Keratinocyte (primary cell): Measurements from ENCODE around the gene NES. TPM values are rescaled to one million over a fixed set of nuclear protein-coding genes. Genes with fewer than 3 reads are reported as not detected.
A peak's percentile ranks its signal among the peaks of the same experiment; 100 is the strongest.

Source experiments
- DNase-seq: peaks from one replicate; pipeline ENCODE4 v3.0.0-alpha.2; 2011; ENCODE audit warnings: low read depth, missing footprints, low spot score
- FAIRE-seq: peaks from 2 replicates; lab custom pipeline; 2011; peaks lifted over from hg19 to GRCh38; lab: Jason Lieb, UNC
- H2AFZ ChIP-seq: 2 replicates; pipeline ENCODE4 v1.6.0; 2012; ENCODE audit warnings: low read length, control low read depth, inconsistent platforms; ENCODE audit not compliant: control insufficient read depth
- H3K27ac ChIP-seq: 2 replicates; pipeline ENCODE4 v1.5.1; 2011; ENCODE audit warnings: low read length; ENCODE audit not compliant: control insufficient read depth, insufficient read depth
- H3K27me3 ChIP-seq: 3 replicates; pipeline ENCODE4 v1.6.0; 2011; ENCODE audit warnings: low read length; ENCODE audit not compliant: control insufficient read depth, insufficient read depth; ENCODE audit errors: extremely low read depth
- H3K36me3 ChIP-seq, 2 experiments: 2 replicates in 1 of 2; 3 replicates in 1 of 2; pipeline ENCODE4 v1.5.1; 2011; ENCODE audit warnings: low read length in 2 of 2, mild to moderate bottlenecking in 1 of 2; ENCODE audit not compliant: control insufficient read depth in 2 of 2, insufficient read depth in 2 of 2; ENCODE audit errors: extremely low read depth in 1 of 2
- H3K4me1 ChIP-seq: 3 replicates; pipeline ENCODE4 v1.5.1; 2011; ENCODE audit warnings: low read length; ENCODE audit not compliant: control insufficient read depth, insufficient read depth; ENCODE audit errors: extremely low read depth
- H3K4me2 ChIP-seq: 3 replicates; pipeline ENCODE4 v1.6.0; 2011; ENCODE audit warnings: low read depth, low read length; ENCODE audit not compliant: control insufficient read depth, insufficient read depth; ENCODE audit errors: extremely low read depth
- H3K4me3 ChIP-seq, 3 experiments: fragments of 200-600 bp in 1 of 3; sonication (generic) in 1 of 3; 2 replicates in 2 of 3; 3 replicates in 1 of 3; pipeline ENCODE4 v1.5.1; 2011 to 2016; ENCODE audit warnings: low read length in 3 of 3, mild to moderate bottlenecking in 3 of 3, control low read depth in 2 of 3, inconsistent platforms in 1 of 3, low read depth in 1 of 3, mixed read lengths in 1 of 3, mixed run types in 1 of 3, moderate library complexity in 1 of 3; ENCODE audit not compliant: control insufficient read depth in 2 of 3, insufficient read depth in 2 of 3; ENCODE audit errors: extremely low read depth in 1 of 3
- H3K79me2 ChIP-seq: 2 replicates; pipeline ENCODE4 v1.6.0; 2012; ENCODE audit warnings: low read length; ENCODE audit not compliant: control insufficient read depth, insufficient read depth
- H3K9ac ChIP-seq: 3 replicates; pipeline ENCODE4 v1.6.0; 2011; ENCODE audit warnings: low read length; ENCODE audit not compliant: control insufficient read depth, insufficient read depth; ENCODE audit errors: extremely low read depth
- H3K9me1 ChIP-seq: 3 replicates; pipeline ENCODE4 v1.6.0; 2011; ENCODE audit warnings: low read length; ENCODE audit not compliant: control insufficient read depth, insufficient read depth; ENCODE audit errors: extremely low read depth
- H3K9me3 ChIP-seq: 2 replicates; pipeline ENCODE4 v1.5.1; 2012; ENCODE audit warnings: low read depth, low read length; ENCODE audit not compliant: control insufficient read depth
- H4K20me1 ChIP-seq: 3 replicates; pipeline ENCODE4 v1.6.0; 2011; ENCODE audit warnings: low read length; ENCODE audit not compliant: control insufficient read depth, insufficient read depth; ENCODE audit errors: extremely low read depth
- EZH2 ChIP-seq: IDR thresholded peaks from one replicate; pipeline ENCODE4 v1.6.1; 2012; ENCODE audit warnings: inconsistent platforms, mild to moderate bottlenecking, low read length, moderate library complexity
- dilution Hi-C: fragments of 300-500 bp; cut with MboI; formaldehyde crosslinking; loops from one replicate; pipeline ENCODE4 v1.7.0; 2020; ENCODE audit warnings: low sequenced_read_pairs; ENCODE audit not compliant: extremely low pct_ligation_motif_present
- polyA plus RNA-seq, 5 experiments: library from polyadenylated mRNA; depleted of rRNA in 3 of 5; stranded (reverse) in 3 of 5; stranded (forward) in 1 of 5; unstranded in 1 of 5; fragments of >200 nt; gene quantifications; 1 replicate in 1 of 5; 2 replicates in 3 of 5; 3 replicates in 1 of 5; pipeline versions ENCODE4 v1.2.1 to v1.2.3, GENCODE V29; 2011 to 2012; ENCODE audit warnings: missing spikeins in 2 of 5, low read depth in 1 of 5, low replicate concordance in 1 of 5
- TF ChIP-seq, protein P1 (sequence below), 3 experiments: IDR thresholded peaks in 1 of 3; conservative IDR thresholded peaks in 1 of 3; optimal IDR thresholded peaks in 1 of 3; 2 replicates in 2 of 3; 3 replicates in 1 of 3; pipeline versions ENCODE3 to v1.5.1; 2011; ENCODE audit warnings: low read length in 3 of 3, mild to moderate bottlenecking in 3 of 3, moderate library complexity in 2 of 3, control low read depth in 1 of 3, inconsistent platforms in 1 of 3; ENCODE audit not compliant: insufficient read depth in 2 of 3; ENCODE audit errors: extremely low read depth in 1 of 3

NES gene
- polyA plus RNA-seq, 1 donor (not counting 4 experiments of a cell fraction or from before 2014, with no cell fraction given): not detected

- Histone ChIP-seq H3K9ac (no peak overlapping the region), H3K4me1 (peaks cover 46% of the 10 kb centered on the region), H3K79me2 (no peaks in the 10 kb centered on the region), H3K4me3 (no peak overlapping the region), H3K9me1 (no peaks in the 10 kb centered on the region), H3K36me3 (no peaks in the 10 kb centered on the region), H3K27me3 (no peaks in the 10 kb centered on the region), H3K27ac (no peak overlapping the region), H4K20me1 (no peaks in the 10 kb centered on the region), H3K9me3 (no peaks in the 10 kb centered on the region), H2AFZ (no peak overlapping the region), H3K4me2 (peak overlapping the region; percentile 15)
- DNase-seq: no peak
- dilution Hi-C loops: no loop called here
- no peak for FAIRE-seq
- TF ChIP-seq EZH2: no peak
- TF ChIP-seq, protein P1, sequence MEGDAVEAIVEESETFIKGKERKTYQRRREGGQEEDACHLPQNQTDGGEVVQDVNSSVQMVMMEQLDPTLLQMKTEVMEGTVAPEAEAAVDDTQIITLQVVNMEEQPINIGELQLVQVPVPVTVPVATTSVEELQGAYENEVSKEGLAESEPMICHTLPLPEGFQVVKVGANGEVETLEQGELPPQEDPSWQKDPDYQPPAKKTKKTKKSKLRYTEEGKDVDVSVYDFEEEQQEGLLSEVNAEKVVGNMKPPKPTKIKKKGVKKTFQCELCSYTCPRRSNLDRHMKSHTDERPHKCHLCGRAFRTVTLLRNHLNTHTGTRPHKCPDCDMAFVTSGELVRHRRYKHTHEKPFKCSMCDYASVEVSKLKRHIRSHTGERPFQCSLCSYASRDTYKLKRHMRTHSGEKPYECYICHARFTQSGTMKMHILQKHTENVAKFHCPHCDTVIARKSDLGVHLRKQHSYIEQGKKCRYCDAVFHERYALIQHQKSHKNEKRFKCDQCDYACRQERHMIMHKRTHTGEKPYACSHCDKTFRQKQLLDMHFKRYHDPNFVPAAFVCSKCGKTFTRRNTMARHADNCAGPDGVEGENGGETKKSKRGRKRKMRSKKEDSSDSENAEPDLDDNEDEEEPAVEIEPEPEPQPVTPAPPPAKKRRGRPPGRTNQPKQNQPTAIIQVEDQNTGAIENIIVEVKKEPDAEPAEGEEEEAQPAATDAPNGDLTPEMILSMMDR (optimal IDR thresholded peaks at IDR 0.05 in 1 of 3, IDR thresholded peaks at IDR 0.05 in 1 of 3, conservative IDR thresholded peaks at IDR 0.05 in 1 of 3; ENCODE audit: extremely low read depth in 1 of 3, insufficient read depth in 2 of 3, low read length in 3 of 3): no peak
Measured at GRCh38 chr1:156692925-156693847, 16.0 kb upstream of the NES start.

GRCh38 chr1:156692441-156692924 is 15.3 kb upstream of the NES start:
- Histone ChIP-seq H3K79me2 (no peaks in the 10 kb centered on the region), H3K9ac (peak overlapping the region; percentile 15), H3K9me3 (no peaks in the 10 kb centered on the region), H3K4me2 (peak overlapping the region; percentile 15), H3K4me3 (no peak overlapping the region), H3K27me3 (no peaks in the 10 kb centered on the region), H3K4me1 (peaks cover 46% of the 10 kb centered on the region), H2AFZ (peak overlapping the region; percentile 6), H3K9me1 (no peaks in the 10 kb centered on the region), H3K27ac (no peak overlapping the region), H4K20me1 (no peaks in the 10 kb centered on the region), H3K36me3 (no peaks in the 10 kb centered on the region)
- no peak for DNase-seq
- TF ChIP-seq, protein P1 (optimal IDR thresholded peaks at IDR 0.05 in 1 of 3, IDR thresholded peaks at IDR 0.05 in 1 of 3, conservative IDR thresholded peaks at IDR 0.05 in 1 of 3; ENCODE audit: extremely low read depth in 1 of 3, insufficient read depth in 2 of 3, low read length in 3 of 3): no peak
- TF ChIP-seq EZH2: no peak
- FAIRE-seq: no peak
- dilution Hi-C loops: no loop called here
